NT2/D1 (cell line): ENCODE results near the gene PI4KA.

Experiments used
- DNase-seq: peaks from one replicate; pipeline ENCODE4 v3.0.0-alpha.2; 2011; ENCODE audit warnings: low read depth, low spot score
- H3K27me3 ChIP-seq: 2 replicates; pipeline ENCODE4 v1.6.0; 2011; ENCODE audit warnings: mild to moderate bottlenecking; ENCODE audit not compliant: insufficient read length, insufficient read depth
- H3K36me3 ChIP-seq: 2 replicates; pipeline ENCODE4 v1.6.1; 2011; ENCODE audit warnings: mild to moderate bottlenecking, low read length, mixed read lengths; ENCODE audit not compliant: insufficient read depth, insufficient read length
- H3K4me1 ChIP-seq: 2 replicates; pipeline ENCODE4 v1.5.1; 2011; ENCODE audit not compliant: insufficient read depth, insufficient read length
- H3K4me3 ChIP-seq: 2 replicates; pipeline ENCODE4 v1.5.1; 2011; ENCODE audit warnings: low read depth; ENCODE audit not compliant: insufficient read length
- H3K9ac ChIP-seq: 2 replicates; pipeline ENCODE4 v1.6.0; 2011; ENCODE audit warnings: low read depth; ENCODE audit not compliant: insufficient read length
- H3K9me3 ChIP-seq: 2 replicates; pipeline ENCODE4 v1.5.1; 2011; ENCODE audit warnings: mild to moderate bottlenecking, low read length; ENCODE audit not compliant: insufficient read depth
- SUZ12 ChIP-seq: IDR thresholded peaks from 2 replicates; pipeline ENCODE4 v1.6.1; 2011; ENCODE audit not compliant: insufficient read length, insufficient read depth; ENCODE audit errors: extremely low read depth
- YY1 ChIP-seq: IDR thresholded peaks from 2 replicates; pipeline ENCODE4 v1.6.1; 2011; ENCODE audit not compliant: insufficient read length, insufficient read depth
- ZNF274 ChIP-seq: IDR thresholded peaks from 2 replicates; pipeline ENCODE4 v1.6.1; 2011; ENCODE audit warnings: mild to moderate bottlenecking, low read depth, low read length

Gene PI4KA

GRCh38 chr22:20659258-20659657, 199.4 kb downstream of the PI4KA start:
- Histone ChIP-seq H3K4me3 (no peak overlapping the region), H3K9ac (no peak overlapping the region), H3K36me3 (no peaks in the 10 kb centered on the region), H3K4me1 (no peaks in the 10 kb centered on the region), H3K9me3 (peaks cover 16% of the 10 kb centered on the region), H3K27me3 (no peaks in the 10 kb centered on the region)
- no peak for TF ChIP-seq YY1
- no peak for TF ChIP-seq ZNF274
- TF ChIP-seq SUZ12, result no peak
- DNase-seq, result no peak

DNA sequence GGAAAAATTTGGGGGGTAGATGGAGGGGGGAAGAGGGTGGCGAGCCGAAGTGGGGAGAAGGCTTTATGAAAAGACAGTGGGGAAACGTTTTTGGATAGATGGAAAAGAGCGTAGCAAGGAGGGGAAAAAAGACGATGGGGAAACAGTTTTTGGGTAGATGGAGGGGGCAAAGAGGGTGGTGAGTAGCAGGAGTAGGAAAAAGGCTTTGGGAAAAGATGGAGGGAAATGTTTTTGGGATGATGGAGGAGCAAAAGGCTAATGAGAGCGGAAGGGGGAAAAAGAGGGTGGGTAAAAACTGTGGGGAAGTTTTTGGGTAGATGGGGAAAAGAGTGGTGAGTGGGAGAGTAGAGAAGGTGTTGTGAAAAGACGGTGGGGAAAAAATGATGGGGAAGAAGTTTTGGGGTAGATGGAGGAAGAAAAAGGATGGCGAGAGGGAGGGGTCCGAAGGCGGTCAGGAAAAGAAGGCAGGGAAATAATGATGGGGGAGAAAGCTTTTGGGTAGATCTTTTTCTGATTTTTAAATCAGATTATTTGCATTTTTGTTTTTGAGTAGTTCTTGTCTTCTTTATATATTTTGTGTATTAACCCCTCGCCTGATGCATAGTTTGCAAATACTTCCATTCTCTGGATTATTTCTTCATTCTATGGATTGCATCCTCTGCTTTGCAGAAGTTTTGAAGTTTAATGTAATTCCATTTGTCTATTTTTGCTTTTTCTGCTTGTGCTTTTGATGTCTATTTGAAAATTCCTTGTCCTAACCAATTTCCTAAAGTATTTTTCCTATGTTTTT, 200.0 kb downstream of the PI4KA start:
- no peak overlapping the region for H3K9ac ChIP-seq
- TF ChIP-seq YY1 (no peak), SUZ12 (no peak), ZNF274 (no peak)

GRCh38 chr22:20657963-20658362, 200.6 kb downstream of the PI4KA start:
- H3K9ac ChIP-seq, result no peak overlapping the region
- peaks cover 20% of the 10 kb centered on the region for H3K9me3 ChIP-seq
- DNase-seq, result no peak
- H3K27me3 ChIP-seq, result no peaks in the 10 kb centered on the region
- H3K36me3 ChIP-seq, result no peaks in the 10 kb centered on the region
- H3K4me1 ChIP-seq, result no peaks in the 10 kb centered on the region
- no peak for TF ChIP-seq YY1
- TF ChIP-seq ZNF274, result no peak
- no peak for TF ChIP-seq SUZ12
- no peak overlapping the region for H3K4me3 ChIP-seq

More for the DNA sequence above, 200.0 kb downstream of the PI4KA start:
- Histone ChIP-seq H3K9me3 (peaks cover 19% of the 10 kb centered on the region), H3K27me3 (no peaks in the 10 kb centered on the region), H3K4me1 (no peaks in the 10 kb centered on the region), H3K36me3 (no peaks in the 10 kb centered on the region), H3K4me3 (no peak overlapping the region)
- DNase-seq, result no peak
